Loucy (cell line): ENCODE results near the gene SLC27A4.

Experiments
- H2AFZ ChIP-seq: fragments of 200-600 bp; sonication (generic); 2 replicates; pipeline ENCODE4 v1.6.0; 2016; ENCODE audit warnings: antibody characterized with exemption, mild to moderate bottlenecking, low read length, moderate library complexity
- H3F3A ChIP-seq: fragments of 200-600 bp; 2 replicates; pipeline ENCODE4 v1.6.0; 2016; ENCODE audit warnings: antibody characterized with exemption, low read depth, mild to moderate bottlenecking
- H3K27me3 ChIP-seq: fragments of 200-600 bp; sonication (generic); 2 replicates; pipeline ENCODE4 v1.6.1; 2014; ENCODE audit warnings: low read length, mild to moderate bottlenecking; ENCODE audit not compliant: insufficient read depth, poor library complexity, severe bottlenecking
- H3K36me3 ChIP-seq: fragments of 200-600 bp; sonication (generic); 2 replicates; pipeline ENCODE4 v1.6.1; 2016; ENCODE audit warnings: low read length; ENCODE audit not compliant: insufficient read depth
- H3K4me1 ChIP-seq: fragments of 200-600 bp; sonication (generic); 2 replicates; pipeline ENCODE4 v1.5.1; 2014; ENCODE audit warnings: low read length, mild to moderate bottlenecking; ENCODE audit not compliant: insufficient read depth, poor library complexity, severe bottlenecking
- H3K4me2 ChIP-seq: fragments of 200-600 bp; sonication (generic); 2 replicates; pipeline ENCODE4 v1.6.0; 2014; ENCODE audit warnings: antibody characterized with exemption, low read length, low read depth, mild to moderate bottlenecking; ENCODE audit not compliant: poor library complexity, severe bottlenecking
- H3K4me3 ChIP-seq: fragments of 200-600 bp; sonication (generic); 2 replicates; pipeline ENCODE4 v1.5.1; 2014; ENCODE audit warnings: low read length, mild to moderate bottlenecking, mixed read lengths; ENCODE audit not compliant: poor library complexity, severe bottlenecking
- H3K79me2 ChIP-seq: fragments of 200-600 bp; sonication (generic); 2 replicates; pipeline ENCODE4 v1.6.1; 2014; ENCODE audit warnings: low read length; ENCODE audit not compliant: insufficient read depth
- H3K9ac ChIP-seq: fragments of 200-600 bp; sonication (generic); 2 replicates; pipeline ENCODE4 v1.6.0; 2014; ENCODE audit warnings: mild to moderate bottlenecking, low read depth, low read length, moderate library complexity; ENCODE audit not compliant: poor library complexity, severe bottlenecking
- H3K9me2 ChIP-seq: fragments of 200-600 bp; sonication (generic); replicated peaks from 2 replicates; pipeline ENCODE4 v1.6.1; 2016; ENCODE audit warnings: low read depth, low read length, mixed read lengths
- H3K9me3 ChIP-seq: fragments of 200-600 bp; sonication (generic); 2 replicates; pipeline ENCODE4 v1.6.1; 2014; ENCODE audit warnings: mild to moderate bottlenecking, antibody characterized with exemption, low read length, low read depth; ENCODE audit not compliant: insufficient read depth
- H4K20me1 ChIP-seq: fragments of 200-600 bp; sonication (generic); 2 replicates; pipeline ENCODE4 v1.6.0; 2014; ENCODE audit warnings: antibody characterized with exemption, low read length, mild to moderate bottlenecking; ENCODE audit not compliant: insufficient read depth, poor library complexity, severe bottlenecking
- CTCF ChIP-seq: fragments of 200-600 bp; sonication (generic); conservative IDR thresholded peaks from 2 replicates; pipeline ENCODE4 v1.5.1; 2014; ENCODE audit warnings: mild to moderate bottlenecking, antibody characterized with exemption, low read length
- EZH2phosphoT487 ChIP-seq: fragments of 200-600 bp; IDR thresholded peaks from 2 replicates; pipeline ENCODE4 v1.6.1; 2018; ENCODE audit warnings: antibody characterized with exemption, mild to moderate bottlenecking, moderate library complexity, borderline replicate concordance

The SLC27A4 gene

GRCh38 chr9:128344931-128345605 is 4.7 kb downstream of the SLC27A4 start:
- H3K9ac ChIP-seq = no peak overlapping the region
- H3K4me1 ChIP-seq = peaks cover 1% of the 10 kb centered on the region
- no peaks in the 10 kb centered on the region for H4K20me1 ChIP-seq
- TF ChIP-seq EZH2phosphoT487 = no peak
- TF ChIP-seq CTCF = no peak
- H3K79me2 ChIP-seq = no peaks in the 10 kb centered on the region
- H3K27me3 ChIP-seq = no peaks in the 10 kb centered on the region
- no peaks in the 10 kb centered on the region for H3K9me3 ChIP-seq
- no peaks in the 10 kb centered on the region for H3F3A ChIP-seq
- no peak overlapping the region for H2AFZ ChIP-seq
- H3K4me2 ChIP-seq = no peak overlapping the region
- no peaks in the 10 kb centered on the region for H3K9me2 ChIP-seq
- H3K4me3 ChIP-seq = no peak overlapping the region
- H3K36me3 ChIP-seq = no peaks in the 10 kb centered on the region

GRCh38 chr9:128349125-128349524 is 8.8 kb downstream of the SLC27A4 start:
- Histone ChIP-seq H3K79me2 (no peaks in the 10 kb centered on the region), H3K9ac (no peak overlapping the region), H3K4me1 (no peaks in the 10 kb centered on the region), H4K20me1 (no peaks in the 10 kb centered on the region), H3K27me3 (no peaks in the 10 kb centered on the region), H3K4me2 (no peak overlapping the region), H2AFZ (no peak overlapping the region), H3K9me2 (no peaks in the 10 kb centered on the region), H3K36me3 (peaks cover 3% of the 10 kb centered on the region; the same call in 1 of the 2 replicates), H3F3A (no peaks in the 10 kb centered on the region), H3K9me3 (no peaks in the 10 kb centered on the region), H3K4me3 (no peak overlapping the region)
- TF ChIP-seq EZH2phosphoT487 = no peak

GRCh38 chr9:128349772-128350171 is 9.4 kb downstream of the SLC27A4 start:
- Histone ChIP-seq H3K4me1 (no peaks in the 10 kb centered on the region), H3K9me2 (no peaks in the 10 kb centered on the region), H3K4me2 (no peak overlapping the region), H4K20me1 (no peaks in the 10 kb centered on the region), H3K79me2 (no peaks in the 10 kb centered on the region), H2AFZ (no peak overlapping the region), H3K36me3 (peaks cover 3% of the 10 kb centered on the region; the same call in 1 of the 2 replicates), H3K4me3 (no peak overlapping the region), H3F3A (no peaks in the 10 kb centered on the region), H3K9ac (no peak overlapping the region), H3K27me3 (no peaks in the 10 kb centered on the region), H3K9me3 (no peaks in the 10 kb centered on the region)
- no peak for TF ChIP-seq EZH2phosphoT487
- TF ChIP-seq CTCF = no peak

- Histone ChIP-seq H3F3A (no peaks in the 10 kb centered on the region), H3K9me2 (no peaks in the 10 kb centered on the region), H3K9ac (no peak overlapping the region), H3K27me3 (no peaks in the 10 kb centered on the region), H3K4me2 (no peak overlapping the region), H3K36me3 (peaks cover 3% of the 10 kb centered on the region; the same call in 1 of the 2 replicates), H3K4me1 (no peaks in the 10 kb centered on the region), H3K9me3 (no peaks in the 10 kb centered on the region), H3K79me2 (no peaks in the 10 kb centered on the region), H3K4me3 (no peak overlapping the region), H2AFZ (no peak overlapping the region), H4K20me1 (no peaks in the 10 kb centered on the region)
- TF ChIP-seq CTCF = no peak
- no peak for TF ChIP-seq EZH2phosphoT487
Measured at GRCh38 chr9:128355451-128355850, 15.1 kb downstream of the SLC27A4 start.
